Fibroblast of lung (primary cell): ENCODE results near the gene CYP2W1. TPM values are rescaled to one million over a fixed set of nuclear protein-coding genes. Genes with fewer than 3 reads are reported as not detected.

Experiments
- DNase-seq, 2 donors: peaks; one replicate each; pipeline versions ENCODE4 v3.0.0 to v3.0.0-alpha.2; 2010; ENCODE audit warnings: low read depth in 2 of 2
- H2AFZ ChIP-seq: 2 replicates; pipeline ENCODE4 v1.5.1; 2012; ENCODE audit warnings: low read length, control low read depth, inconsistent platforms
- H3K27ac ChIP-seq: 2 replicates; pipeline ENCODE4 v1.5.1; 2011; ENCODE audit warnings: low read length, control low read depth; ENCODE audit not compliant: insufficient read depth
- H3K27me3 ChIP-seq: 2 replicates; pipeline ENCODE4 v1.5.1; 2011; ENCODE audit warnings: mild to moderate bottlenecking, low read length; ENCODE audit not compliant: control insufficient read depth, insufficient read depth
- H3K36me3 ChIP-seq: 2 replicates; pipeline ENCODE4 v1.5.1; 2011; ENCODE audit warnings: low read length; ENCODE audit not compliant: control insufficient read depth, insufficient read depth
- H3K4me1 ChIP-seq: 2 replicates; pipeline ENCODE4 v1.5.1; 2011; ENCODE audit warnings: low read length; ENCODE audit not compliant: control insufficient read depth, insufficient read depth; ENCODE audit errors: extremely low read depth
- H3K4me2 ChIP-seq: 2 replicates; pipeline ENCODE4 v1.5.1; 2011; ENCODE audit warnings: low read length, control low read depth; ENCODE audit not compliant: insufficient read depth; ENCODE audit errors: extremely low read depth
- H3K4me3 ChIP-seq, 4 experiments: fragments of 200-600 bp in 1 of 4; sonication (generic) in 1 of 4; replicated peaks in 1 of 4; 2 replicates each; pipeline ENCODE4 v1.5.1; 2011 to 2016; ENCODE audit warnings: low read length in 4 of 4, low read depth in 3 of 4, mild to moderate bottlenecking in 3 of 4, control low read depth in 2 of 4, inconsistent platforms in 1 of 4, mixed read lengths in 1 of 4; ENCODE audit not compliant: insufficient read depth in 1 of 4; ENCODE audit errors: control extremely low read depth in 1 of 4
- H3K79me2 ChIP-seq: 2 replicates; pipeline ENCODE4 v1.5.1; 2012; ENCODE audit warnings: mild to moderate bottlenecking, low read length, inconsistent platforms; ENCODE audit not compliant: control insufficient read depth, insufficient read depth
- H3K9ac ChIP-seq: 2 replicates; pipeline ENCODE4 v1.5.1; 2011; ENCODE audit warnings: mild to moderate bottlenecking, low read length, control low read depth; ENCODE audit not compliant: insufficient read depth
- H3K9me3 ChIP-seq: 2 replicates; pipeline ENCODE4 v1.5.1; 2012; ENCODE audit warnings: low read depth, low read length; ENCODE audit not compliant: control insufficient read depth, insufficient read depth
- H4K20me1 ChIP-seq: 2 replicates; pipeline ENCODE4 v1.5.1; 2011; ENCODE audit warnings: low read length; ENCODE audit not compliant: control insufficient read depth, insufficient read depth; ENCODE audit errors: extremely low read depth
- EZH2 ChIP-seq: IDR thresholded peaks from 2 replicates; pipeline ENCODE4 v1.5.1; 2012; ENCODE audit warnings: low read length, control low read depth, mild to moderate bottlenecking; ENCODE audit errors: missing control alignments
- polyA plus RNA-seq, 2 donors: library from polyadenylated mRNA; depleted of rRNA in 1 of 2; stranded (reverse) in 1 of 2; unstranded in 1 of 2; fragments of >200 nt; gene quantifications; 2 replicates each; pipeline ENCODE4 v1.2.1, GENCODE V29; 2011 to 2012; ENCODE audit warnings: missing spikeins in 1 of 2
- total RNA-seq: library from RNA; depleted of rRNA; stranded (reverse); fragments of >200 nt; gene quantifications from 2 replicates; pipeline ENCODE4 v1.2.1, GENCODE V29; 2014
- TF ChIP-seq, protein P1 (sequence below), 2 donors: IDR thresholded peaks in 1 of 2; conservative IDR thresholded peaks in 1 of 2; 1 replicate in 1 of 2; 2 replicates in 1 of 2; pipeline ENCODE4 v1.5.1; 2011 to 2012; ENCODE audit warnings: low read length in 2 of 2, control low read depth in 1 of 2, inconsistent platforms in 1 of 2, low read depth in 1 of 2, mild to moderate bottlenecking in 1 of 2

CYP2W1 gene
- total and polyA plus RNA-seq, 2 donors (not counting 1 experiment from before 2014, with no cell fraction given) = not detected

DNA sequence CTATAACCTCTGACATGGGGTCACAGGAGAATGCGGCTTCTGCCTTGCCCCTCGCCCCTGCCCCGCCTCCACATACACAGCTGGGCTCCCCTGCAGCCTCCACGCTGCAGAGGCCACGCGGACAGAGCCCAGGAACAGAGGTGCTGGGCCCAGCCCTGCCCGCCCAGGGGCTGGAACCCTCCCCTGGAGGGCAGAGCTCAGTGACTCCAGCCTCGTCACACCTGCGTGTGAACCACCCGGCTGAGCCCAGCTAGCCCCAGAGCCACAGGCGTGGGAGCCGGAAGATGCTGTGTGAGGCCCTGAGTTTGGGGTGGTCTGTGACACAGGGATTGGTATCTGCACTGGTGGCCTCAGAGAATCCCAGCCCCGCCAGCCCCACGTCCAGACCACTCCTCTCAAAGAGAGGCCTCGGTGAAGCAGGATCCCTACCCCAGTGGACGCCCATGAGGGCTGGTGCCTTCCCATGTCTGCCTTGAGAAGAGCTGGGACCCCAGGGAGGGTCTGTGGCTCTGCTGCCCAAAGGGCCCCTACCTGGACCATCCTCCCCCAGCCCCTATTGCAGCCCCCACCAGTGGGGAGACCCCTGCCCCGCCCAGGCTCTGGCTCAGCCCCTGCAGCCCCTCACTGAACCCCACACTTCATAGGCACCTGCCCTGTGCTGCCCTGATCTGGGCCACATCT is 20.4 kb upstream of the CYP2W1 start:
- Histone ChIP-seq H3K27me3 (peaks cover 4% of the 10 kb centered on the region), H3K9ac (no peak overlapping the region), H3K4me3 (no peak overlapping the region), H3K36me3 (peaks cover 3% of the 10 kb centered on the region), H2AFZ (no peak overlapping the region), H3K4me2 (no peak overlapping the region), H3K27ac (no peak overlapping the region), H3K4me1 (peaks cover 3% of the 10 kb centered on the region), H3K79me2 (no peaks in the 10 kb centered on the region), H4K20me1 (no peaks in the 10 kb centered on the region), H3K9me3 (no peaks in the 10 kb centered on the region)
- no peak for TF ChIP-seq EZH2
- TF ChIP-seq, protein P1, sequence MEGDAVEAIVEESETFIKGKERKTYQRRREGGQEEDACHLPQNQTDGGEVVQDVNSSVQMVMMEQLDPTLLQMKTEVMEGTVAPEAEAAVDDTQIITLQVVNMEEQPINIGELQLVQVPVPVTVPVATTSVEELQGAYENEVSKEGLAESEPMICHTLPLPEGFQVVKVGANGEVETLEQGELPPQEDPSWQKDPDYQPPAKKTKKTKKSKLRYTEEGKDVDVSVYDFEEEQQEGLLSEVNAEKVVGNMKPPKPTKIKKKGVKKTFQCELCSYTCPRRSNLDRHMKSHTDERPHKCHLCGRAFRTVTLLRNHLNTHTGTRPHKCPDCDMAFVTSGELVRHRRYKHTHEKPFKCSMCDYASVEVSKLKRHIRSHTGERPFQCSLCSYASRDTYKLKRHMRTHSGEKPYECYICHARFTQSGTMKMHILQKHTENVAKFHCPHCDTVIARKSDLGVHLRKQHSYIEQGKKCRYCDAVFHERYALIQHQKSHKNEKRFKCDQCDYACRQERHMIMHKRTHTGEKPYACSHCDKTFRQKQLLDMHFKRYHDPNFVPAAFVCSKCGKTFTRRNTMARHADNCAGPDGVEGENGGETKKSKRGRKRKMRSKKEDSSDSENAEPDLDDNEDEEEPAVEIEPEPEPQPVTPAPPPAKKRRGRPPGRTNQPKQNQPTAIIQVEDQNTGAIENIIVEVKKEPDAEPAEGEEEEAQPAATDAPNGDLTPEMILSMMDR (conservative IDR thresholded peaks at IDR 0.05 in 1 of 2, IDR thresholded peaks at IDR 0.05 in 1 of 2; ENCODE audit: low read depth in 1 of 2, low read length in 2 of 2) = no peak
- no peak for DNase-seq

DNA sequence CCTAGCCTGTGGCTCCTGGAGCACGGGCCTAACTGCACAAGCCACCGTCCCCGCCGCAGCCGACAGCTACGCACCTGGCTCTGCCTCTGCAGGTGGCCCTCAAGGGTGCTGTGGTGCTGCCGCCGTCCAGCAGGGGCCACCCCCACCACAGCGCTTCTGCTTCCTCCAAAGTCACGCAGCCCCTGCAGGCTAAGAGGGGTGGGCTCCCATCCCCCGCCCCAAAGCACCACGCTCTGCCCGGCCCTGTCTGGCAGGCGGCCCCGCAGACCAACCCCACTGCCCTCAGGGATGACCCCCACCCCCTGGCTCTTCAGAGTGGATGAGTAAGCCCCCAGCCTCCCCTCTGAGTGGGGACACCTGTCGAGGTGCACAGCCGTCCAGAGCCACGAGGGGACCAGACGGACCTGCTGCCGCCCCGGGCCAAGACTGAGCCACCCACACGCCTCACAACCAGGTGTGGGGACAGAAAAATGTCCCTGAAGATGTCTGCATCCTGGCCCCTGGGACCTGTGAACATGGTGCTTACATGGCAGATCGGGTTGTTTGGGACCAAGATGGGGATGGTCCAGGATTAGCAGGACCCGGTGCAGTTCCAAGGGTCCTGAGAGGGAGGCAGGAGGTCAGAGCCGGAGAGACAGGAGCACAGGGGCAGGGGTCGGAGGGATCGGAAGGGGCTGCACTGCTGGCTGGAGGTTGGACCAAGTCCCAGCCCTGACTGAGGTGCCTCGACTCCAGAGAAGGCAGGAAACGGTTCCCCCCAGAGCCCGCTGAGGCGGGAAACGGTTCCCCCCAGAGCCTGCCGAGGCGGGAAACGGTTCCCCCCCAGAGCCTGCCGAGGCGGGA is 19.5 kb upstream of the CYP2W1 start:
- H3K27me3 ChIP-seq = peaks cover 4% of the 10 kb centered on the region
- no peak overlapping the region for H3K4me3 ChIP-seq
- H3K79me2 ChIP-seq = no peaks in the 10 kb centered on the region
- TF ChIP-seq, protein P1 (conservative IDR thresholded peaks at IDR 0.05 in 1 of 2, IDR thresholded peaks at IDR 0.05 in 1 of 2; ENCODE audit: low read depth in 1 of 2, low read length in 2 of 2) = no peak
- peaks cover 3% of the 10 kb centered on the region for H3K4me1 ChIP-seq
- no peak overlapping the region for H3K27ac ChIP-seq
- no peak overlapping the region for H3K9ac ChIP-seq
- H3K4me2 ChIP-seq = no peak overlapping the region
- no peaks in the 10 kb centered on the region for H4K20me1 ChIP-seq
- no peaks in the 10 kb centered on the region for H3K9me3 ChIP-seq
- DNase-seq = no peak
- no peak overlapping the region for H2AFZ ChIP-seq
- peaks cover 11% of the 10 kb centered on the region for H3K36me3 ChIP-seq

DNA sequence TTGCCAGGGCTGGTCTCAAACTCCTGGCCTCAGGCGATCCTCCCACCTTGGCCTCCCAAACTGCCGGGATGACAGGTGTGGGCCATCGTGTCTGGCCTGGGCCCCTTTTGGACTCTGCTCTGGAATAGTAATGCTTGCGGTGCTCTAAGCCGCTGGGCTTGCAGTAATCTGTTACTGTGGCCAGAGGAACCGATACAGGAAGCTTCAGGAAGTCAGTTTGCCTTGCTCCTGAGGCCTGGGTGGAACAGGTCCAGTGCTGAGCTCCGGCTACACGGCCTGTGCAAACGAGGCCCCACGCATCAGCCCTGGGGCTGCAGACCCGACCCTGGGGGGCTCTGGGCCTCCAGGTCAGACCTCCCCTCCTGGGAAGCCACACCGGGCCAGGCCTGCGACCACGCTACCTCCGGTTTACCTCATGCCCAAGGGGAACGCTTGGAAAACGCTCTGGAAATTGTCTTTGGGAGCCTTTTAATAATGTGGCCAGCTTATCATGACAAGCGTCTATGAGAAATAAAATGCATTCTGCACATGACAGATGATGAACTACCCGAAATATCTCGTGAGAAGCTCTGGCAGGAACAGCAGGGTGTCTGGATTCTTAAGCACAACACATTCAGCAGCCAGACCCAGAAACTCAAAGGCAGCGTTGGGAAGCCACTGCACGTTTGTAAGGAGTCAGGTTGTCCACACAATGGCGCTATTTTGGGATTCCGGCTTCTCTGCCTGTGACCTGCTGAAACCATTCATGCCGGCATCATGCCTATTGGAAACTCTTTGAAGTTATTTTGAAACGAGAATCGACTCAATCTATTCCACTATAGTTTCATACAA is 18.4 kb upstream of the CYP2W1 start:
- no peak overlapping the region for H3K4me3 ChIP-seq
- TF ChIP-seq, protein P1 (conservative IDR thresholded peaks at IDR 0.05 in 1 of 2, IDR thresholded peaks at IDR 0.05 in 1 of 2; ENCODE audit: low read depth in 1 of 2, low read length in 2 of 2) = peak in 1 of 2 donors; percentile 33
- no peak for TF ChIP-seq EZH2
- H2AFZ ChIP-seq = no peak overlapping the region
- H3K27me3 ChIP-seq = peaks cover 4% of the 10 kb centered on the region
- H3K4me1 ChIP-seq = peaks cover 3% of the 10 kb centered on the region
- H3K36me3 ChIP-seq = peaks cover 11% of the 10 kb centered on the region
- no peak overlapping the region for H3K4me2 ChIP-seq
- no peaks in the 10 kb centered on the region for H4K20me1 ChIP-seq
- peaks cover 2% of the 10 kb centered on the region for H3K79me2 ChIP-seq
- H3K27ac ChIP-seq = no peak overlapping the region
- H3K9me3 ChIP-seq = no peaks in the 10 kb centered on the region
- DNase-seq = peak; percentile 28 to 50
- H3K9ac ChIP-seq = no peak overlapping the region
